AG09319 (cell line): ENCODE data around the gene CNTN2.

ENCODE experiments used
- DNase-seq: peaks from one replicate; pipeline ENCODE4 v3.0.0-alpha.2; 2010; ENCODE audit warnings: low read depth; ENCODE audit errors: extremely low read depth
- CTCF ChIP-seq: IDR thresholded peaks from 2 replicates; pipeline ENCODE4 v1.5.1; 2011; ENCODE audit warnings: low read depth, mild to moderate bottlenecking, inconsistent platforms, low read length, moderate library complexity

CNTN2 gene

DNA sequence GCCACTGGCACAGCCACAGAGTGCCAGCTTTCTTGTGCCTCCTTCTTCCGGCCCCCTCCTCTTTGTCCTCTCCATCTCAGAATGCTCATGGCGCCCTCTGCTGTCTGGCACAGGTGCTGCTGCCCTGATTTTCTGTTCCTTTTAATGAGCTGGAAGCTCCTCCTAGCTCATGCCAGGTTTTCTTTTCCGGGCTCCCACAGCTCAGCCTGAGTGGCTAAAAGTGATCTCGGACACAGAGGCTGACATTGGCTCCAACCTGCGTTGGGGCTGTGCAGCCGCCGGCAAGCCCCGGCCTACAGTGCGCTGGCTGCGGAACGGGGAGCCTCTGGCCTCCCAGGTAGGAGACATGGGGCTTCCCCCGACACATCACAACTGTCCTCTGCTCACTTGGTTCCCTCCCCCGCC lies 18.7 kb downstream of the CNTN2 start:
- peak; percentile 95 for TF ChIP-seq CTCF
- peak; percentile 18 for DNase-seq

GRCh38 chr1:205062319-205062718 lies 19.3 kb downstream of the CNTN2 start:
- TF ChIP-seq CTCF, result no peak

DNA sequence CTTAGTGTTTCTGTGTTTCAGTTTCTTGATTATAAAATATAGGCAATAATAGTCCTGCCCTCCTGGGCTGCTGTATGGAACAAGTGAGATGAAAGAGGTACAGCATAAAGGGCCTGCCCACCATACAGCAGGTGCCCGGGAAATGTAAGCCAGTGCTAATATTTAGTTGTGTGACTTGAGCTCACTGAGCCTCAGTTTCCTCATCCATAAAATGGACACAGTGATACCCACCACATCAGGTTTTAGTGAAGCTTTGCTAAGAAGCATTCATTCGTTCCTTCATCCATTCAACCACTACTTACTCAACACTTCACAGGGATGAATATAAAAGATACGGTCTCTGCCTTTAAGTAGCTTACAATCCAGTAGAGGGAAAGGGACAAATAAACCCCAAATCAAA lies 19.9 kb downstream of the CNTN2 start:
- no peak for DNase-seq
- no peak for TF ChIP-seq CTCF

More at GRCh38 chr1:205062319-205062718, 19.3 kb downstream of the CNTN2 start:
- no peak for DNase-seq

GRCh38 chr1:205064301-205064700 lies 21.3 kb downstream of the CNTN2 start:
- DNase-seq, result no peak
- no peak for TF ChIP-seq CTCF

GRCh38 chr1:205064741-205065316 lies 21.8 kb downstream of the CNTN2 start:
- no peak for DNase-seq
- TF ChIP-seq CTCF, result no peak

- TF ChIP-seq CTCF, result no peak
- no peak for DNase-seq
These were observed 22.7 kb downstream of the CNTN2 start for GRCh38 chr1:205065666-205066065.

DNA sequence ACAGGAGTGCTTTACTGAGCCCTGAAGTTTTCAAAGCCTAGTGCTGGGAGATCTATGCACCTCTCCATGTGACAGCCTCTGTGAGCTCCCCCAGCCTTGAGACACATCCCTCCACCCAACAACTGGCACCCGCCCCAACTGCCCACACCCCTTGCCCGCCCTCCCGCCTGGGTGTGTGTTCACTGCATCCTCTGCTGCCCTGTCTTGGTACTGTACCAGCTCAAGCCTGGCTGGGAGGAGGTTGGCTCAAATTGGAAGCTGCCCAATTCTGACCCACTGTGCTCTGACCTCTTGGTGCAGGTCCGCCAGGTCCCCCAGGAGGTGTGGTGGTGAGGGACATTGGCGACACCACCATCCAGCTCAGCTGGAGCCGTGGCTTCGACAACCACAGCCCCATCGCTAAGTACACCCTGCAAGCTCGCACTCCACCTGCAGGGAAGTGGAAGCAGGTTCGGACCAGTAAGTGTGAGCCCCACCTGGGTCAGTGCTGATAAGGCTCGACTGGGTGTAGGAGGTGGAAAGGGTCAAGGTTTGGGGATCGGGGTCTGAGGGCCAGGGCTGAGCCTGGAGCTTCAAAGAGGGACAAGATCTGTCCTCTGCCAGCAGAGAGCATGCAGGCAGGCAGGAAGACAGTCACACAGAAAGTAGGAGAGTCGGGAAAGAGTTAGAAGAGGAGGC lies 23.3 kb downstream of the CNTN2 start:
- no peak for DNase-seq
- TF ChIP-seq CTCF, result no peak; the same call in 1 of the 2 replicates
